ENCODE measurements around the gene CALR3.

DNA sequence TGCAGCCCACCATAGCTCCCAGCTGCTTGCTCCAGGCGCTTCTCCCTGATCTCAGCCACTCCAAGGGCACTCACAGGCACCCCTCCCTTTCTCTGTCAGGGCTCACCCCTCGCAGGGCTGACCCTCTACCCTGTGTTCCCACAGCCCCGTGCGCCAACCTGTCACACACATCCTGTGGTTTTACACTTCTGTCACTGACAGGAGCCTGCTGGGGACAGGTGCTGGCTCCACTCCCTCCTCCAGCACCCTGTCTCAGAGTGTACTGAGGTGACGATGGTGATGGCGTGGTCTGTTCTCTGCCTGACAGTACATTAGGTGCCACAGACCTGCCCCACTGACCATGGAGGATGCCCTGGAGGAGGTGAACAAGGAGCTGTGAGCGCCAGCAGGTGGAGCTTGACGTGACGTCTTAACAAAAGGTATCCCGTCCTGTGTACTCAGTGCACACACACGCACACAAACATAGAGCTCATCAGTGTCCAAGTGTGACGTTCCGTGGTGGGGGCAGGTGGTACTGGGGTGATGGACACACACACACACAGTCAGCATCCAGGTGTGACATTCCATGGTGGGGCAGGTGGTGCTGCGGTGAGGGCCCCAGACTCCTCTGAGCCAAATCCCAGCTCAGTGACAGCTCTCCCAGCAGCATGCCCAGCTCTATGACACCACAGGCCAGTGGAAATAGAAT lies 21.1 kb upstream of the CALR3 start:
- TF ChIP-seq, protein P1, sequence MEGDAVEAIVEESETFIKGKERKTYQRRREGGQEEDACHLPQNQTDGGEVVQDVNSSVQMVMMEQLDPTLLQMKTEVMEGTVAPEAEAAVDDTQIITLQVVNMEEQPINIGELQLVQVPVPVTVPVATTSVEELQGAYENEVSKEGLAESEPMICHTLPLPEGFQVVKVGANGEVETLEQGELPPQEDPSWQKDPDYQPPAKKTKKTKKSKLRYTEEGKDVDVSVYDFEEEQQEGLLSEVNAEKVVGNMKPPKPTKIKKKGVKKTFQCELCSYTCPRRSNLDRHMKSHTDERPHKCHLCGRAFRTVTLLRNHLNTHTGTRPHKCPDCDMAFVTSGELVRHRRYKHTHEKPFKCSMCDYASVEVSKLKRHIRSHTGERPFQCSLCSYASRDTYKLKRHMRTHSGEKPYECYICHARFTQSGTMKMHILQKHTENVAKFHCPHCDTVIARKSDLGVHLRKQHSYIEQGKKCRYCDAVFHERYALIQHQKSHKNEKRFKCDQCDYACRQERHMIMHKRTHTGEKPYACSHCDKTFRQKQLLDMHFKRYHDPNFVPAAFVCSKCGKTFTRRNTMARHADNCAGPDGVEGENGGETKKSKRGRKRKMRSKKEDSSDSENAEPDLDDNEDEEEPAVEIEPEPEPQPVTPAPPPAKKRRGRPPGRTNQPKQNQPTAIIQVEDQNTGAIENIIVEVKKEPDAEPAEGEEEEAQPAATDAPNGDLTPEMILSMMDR (IDR thresholded peaks at IDR 0.05) = no peak
- TF ChIP-seq POLR2A (IDR thresholded peaks at IDR 0.05) = no peak

All from esophagus squamous epithelium (tissue), 4 donors.